ENCODE data around the gene FTO. TPM values are rescaled to one million over a fixed set of nuclear protein-coding genes. Genes with fewer than 3 reads are reported as not detected.

The FTO gene
- polyA plus RNA-seq, 1 donor from 2014 or later: 80.1 TPM

DNA sequence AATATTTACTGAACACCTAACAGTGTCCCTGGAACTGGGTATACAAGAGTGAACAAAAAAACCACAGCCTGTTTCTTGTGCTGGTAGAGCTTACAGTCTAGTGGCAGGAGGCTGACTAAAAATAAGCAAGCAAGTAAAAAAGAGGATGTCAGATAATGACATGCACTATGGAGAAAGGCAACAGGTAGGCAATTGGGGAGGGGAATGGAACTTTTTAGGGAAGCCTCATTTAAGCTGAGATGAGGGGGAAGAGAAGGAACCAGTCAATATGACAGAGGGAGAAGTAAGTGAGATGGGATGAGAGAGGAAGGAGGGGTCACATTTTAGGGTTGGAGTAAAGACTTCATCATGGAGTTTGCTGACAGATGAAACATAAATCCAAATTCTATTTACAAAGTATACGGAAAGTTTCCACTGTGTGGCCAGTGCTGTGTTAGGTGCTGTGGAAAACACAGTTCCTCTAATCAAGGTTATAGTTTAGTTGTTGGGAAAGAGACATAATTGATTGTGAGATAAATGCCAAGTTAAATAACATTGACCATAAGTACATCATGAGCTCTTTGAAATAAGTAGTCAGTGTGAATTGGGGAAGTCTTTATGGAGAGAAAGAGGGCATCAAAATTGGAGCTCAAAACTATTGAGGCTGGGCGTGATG, 251.4 kb downstream of the FTO start:
- no peak overlapping the region for H3K4me3 ChIP-seq (ENCODE audit: low read length)
- no peaks in the 10 kb centered on the region for H3F3A ChIP-seq (ENCODE audit: insufficient read depth, low read length, poor library complexity, severe bottlenecking)
- H3K9ac ChIP-seq (ENCODE audit: low read length): no peak overlapping the region
- H4K20me1 ChIP-seq (ENCODE audit: insufficient read depth): no peaks in the 10 kb centered on the region
- H3K9me3 ChIP-seq (ENCODE audit: low read length): no peaks in the 10 kb centered on the region
- TF ChIP-seq, protein P1, sequence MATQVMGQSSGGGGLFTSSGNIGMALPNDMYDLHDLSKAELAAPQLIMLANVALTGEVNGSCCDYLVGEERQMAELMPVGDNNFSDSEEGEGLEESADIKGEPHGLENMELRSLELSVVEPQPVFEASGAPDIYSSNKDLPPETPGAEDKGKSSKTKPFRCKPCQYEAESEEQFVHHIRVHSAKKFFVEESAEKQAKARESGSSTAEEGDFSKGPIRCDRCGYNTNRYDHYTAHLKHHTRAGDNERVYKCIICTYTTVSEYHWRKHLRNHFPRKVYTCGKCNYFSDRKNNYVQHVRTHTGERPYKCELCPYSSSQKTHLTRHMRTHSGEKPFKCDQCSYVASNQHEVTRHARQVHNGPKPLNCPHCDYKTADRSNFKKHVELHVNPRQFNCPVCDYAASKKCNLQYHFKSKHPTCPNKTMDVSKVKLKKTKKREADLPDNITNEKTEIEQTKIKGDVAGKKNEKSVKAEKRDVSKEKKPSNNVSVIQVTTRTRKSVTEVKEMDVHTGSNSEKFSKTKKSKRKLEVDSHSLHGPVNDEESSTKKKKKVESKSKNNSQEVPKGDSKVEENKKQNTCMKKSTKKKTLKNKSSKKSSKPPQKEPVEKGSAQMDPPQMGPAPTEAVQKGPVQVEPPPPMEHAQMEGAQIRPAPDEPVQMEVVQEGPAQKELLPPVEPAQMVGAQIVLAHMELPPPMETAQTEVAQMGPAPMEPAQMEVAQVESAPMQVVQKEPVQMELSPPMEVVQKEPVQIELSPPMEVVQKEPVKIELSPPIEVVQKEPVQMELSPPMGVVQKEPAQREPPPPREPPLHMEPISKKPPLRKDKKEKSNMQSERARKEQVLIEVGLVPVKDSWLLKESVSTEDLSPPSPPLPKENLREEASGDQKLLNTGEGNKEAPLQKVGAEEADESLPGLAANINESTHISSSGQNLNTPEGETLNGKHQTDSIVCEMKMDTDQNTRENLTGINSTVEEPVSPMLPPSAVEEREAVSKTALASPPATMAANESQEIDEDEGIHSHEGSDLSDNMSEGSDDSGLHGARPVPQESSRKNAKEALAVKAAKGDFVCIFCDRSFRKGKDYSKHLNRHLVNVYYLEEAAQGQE (IDR thresholded peaks at IDR 0.05; ENCODE audit: borderline replicate concordance): no peak
- TF ChIP-seq SMC3 (conservative IDR thresholded peaks at IDR 0.05; ENCODE audit: poor library complexity) (no peak), EZH2 (IDR thresholded peaks at IDR 0.05; ENCODE audit: borderline replicate concordance, insufficient read depth, low read length, poor library complexity, severe bottlenecking) (no peak), POLR2AphosphoS5 (IDR thresholded peaks at IDR 0.05) (no peak), TAF1 (IDR thresholded peaks at IDR 0.05; ENCODE audit: low read depth) (no peak), MXI1 (conservative IDR thresholded peaks at IDR 0.05; ENCODE audit: poor library complexity, severe bottlenecking) (no peak), EP300 (conservative IDR thresholded peaks at IDR 0.05; ENCODE audit: poor library complexity, severe bottlenecking) (no peak), RAD21 (conservative IDR thresholded peaks at IDR 0.05) (no peak)
- TF ChIP-seq, protein P2, sequence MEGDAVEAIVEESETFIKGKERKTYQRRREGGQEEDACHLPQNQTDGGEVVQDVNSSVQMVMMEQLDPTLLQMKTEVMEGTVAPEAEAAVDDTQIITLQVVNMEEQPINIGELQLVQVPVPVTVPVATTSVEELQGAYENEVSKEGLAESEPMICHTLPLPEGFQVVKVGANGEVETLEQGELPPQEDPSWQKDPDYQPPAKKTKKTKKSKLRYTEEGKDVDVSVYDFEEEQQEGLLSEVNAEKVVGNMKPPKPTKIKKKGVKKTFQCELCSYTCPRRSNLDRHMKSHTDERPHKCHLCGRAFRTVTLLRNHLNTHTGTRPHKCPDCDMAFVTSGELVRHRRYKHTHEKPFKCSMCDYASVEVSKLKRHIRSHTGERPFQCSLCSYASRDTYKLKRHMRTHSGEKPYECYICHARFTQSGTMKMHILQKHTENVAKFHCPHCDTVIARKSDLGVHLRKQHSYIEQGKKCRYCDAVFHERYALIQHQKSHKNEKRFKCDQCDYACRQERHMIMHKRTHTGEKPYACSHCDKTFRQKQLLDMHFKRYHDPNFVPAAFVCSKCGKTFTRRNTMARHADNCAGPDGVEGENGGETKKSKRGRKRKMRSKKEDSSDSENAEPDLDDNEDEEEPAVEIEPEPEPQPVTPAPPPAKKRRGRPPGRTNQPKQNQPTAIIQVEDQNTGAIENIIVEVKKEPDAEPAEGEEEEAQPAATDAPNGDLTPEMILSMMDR (IDR thresholded peaks at IDR 0.05; ENCODE audit: poor library complexity, severe bottlenecking): no peak
- no peak overlapping the region for H3K4me2 ChIP-seq (ENCODE audit: low read length)
- no peak overlapping the region for H2AFZ ChIP-seq (ENCODE audit: low read depth, low read length)
- H3K79me2 ChIP-seq (replicated peaks; ENCODE audit: insufficient read depth, low read length): no peaks in the 10 kb centered on the region
- no peaks in the 10 kb centered on the region for H3K27me3 ChIP-seq (ENCODE audit: insufficient read depth, low read depth, low read length)
- H3K9me2 ChIP-seq (ENCODE audit: insufficient read depth, low read length): no peaks in the 10 kb centered on the region
- no peak overlapping the region for H3K27ac ChIP-seq (ENCODE audit: low read length)
- no peaks in the 10 kb centered on the region for H3K36me3 ChIP-seq (ENCODE audit: insufficient read depth, low read length)

DNA sequence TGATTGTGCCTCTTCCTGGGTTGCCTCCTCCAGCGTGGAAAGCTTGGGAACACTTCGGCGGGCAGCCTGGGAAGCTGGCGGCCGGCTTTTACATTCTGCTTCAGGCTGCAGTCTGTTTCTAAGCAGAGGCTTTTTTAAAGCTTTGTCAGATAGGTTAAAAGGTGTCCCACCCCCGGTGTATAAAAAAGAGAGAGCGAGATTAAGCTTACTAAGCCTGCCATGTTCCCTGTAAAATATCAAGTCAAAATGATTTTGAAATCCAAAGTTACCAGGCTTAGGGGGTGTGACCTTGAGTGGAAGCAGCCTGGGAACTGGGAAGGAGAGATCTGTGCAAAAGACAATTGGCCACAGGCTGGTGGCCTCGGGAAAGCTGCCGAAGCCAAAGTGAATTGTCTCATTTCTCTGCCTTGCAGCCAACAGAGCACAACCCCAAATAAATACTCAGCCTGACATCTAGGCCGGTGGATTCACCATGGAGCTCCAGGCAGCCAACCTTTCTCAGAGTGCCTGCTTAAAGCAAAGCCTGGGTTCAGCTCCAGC, 254.5 kb downstream of the FTO start:
- H3K9me3 ChIP-seq (ENCODE audit: low read length): no peaks in the 10 kb centered on the region
- H3K9me2 ChIP-seq (ENCODE audit: insufficient read depth, low read length): no peaks in the 10 kb centered on the region
- no peaks in the 10 kb centered on the region for H3K27me3 ChIP-seq (ENCODE audit: insufficient read depth, low read depth, low read length)
- no peak overlapping the region for H3K27ac ChIP-seq (ENCODE audit: low read length)
- no peaks in the 10 kb centered on the region for H3K36me3 ChIP-seq (ENCODE audit: insufficient read depth, low read length)
- TF ChIP-seq EZH2 (IDR thresholded peaks at IDR 0.05; ENCODE audit: borderline replicate concordance, insufficient read depth, low read length, poor library complexity, severe bottlenecking) (no peak), MXI1 (conservative IDR thresholded peaks at IDR 0.05; ENCODE audit: poor library complexity, severe bottlenecking) (no peak), POLR2AphosphoS5 (IDR thresholded peaks at IDR 0.05) (no peak), SMC3 (conservative IDR thresholded peaks at IDR 0.05; ENCODE audit: poor library complexity) (no peak), EP300 (conservative IDR thresholded peaks at IDR 0.05; ENCODE audit: poor library complexity, severe bottlenecking) (no peak), RAD21 (conservative IDR thresholded peaks at IDR 0.05) (no peak), TAF1 (IDR thresholded peaks at IDR 0.05; ENCODE audit: low read depth) (no peak)
- TF ChIP-seq, protein P1 (IDR thresholded peaks at IDR 0.05; ENCODE audit: borderline replicate concordance): no peak
- TF ChIP-seq, protein P2 (IDR thresholded peaks at IDR 0.05; ENCODE audit: poor library complexity, severe bottlenecking): no peak
- H3K79me2 ChIP-seq (replicated peaks; ENCODE audit: insufficient read depth, low read length): no peaks in the 10 kb centered on the region
- no peak overlapping the region for H2AFZ ChIP-seq (ENCODE audit: low read depth, low read length)
- H3K4me2 ChIP-seq (ENCODE audit: low read length): no peak overlapping the region
- no peak overlapping the region for H3K9ac ChIP-seq (ENCODE audit: low read length)
- no peak overlapping the region for H3K4me3 ChIP-seq (ENCODE audit: low read length)
- H4K20me1 ChIP-seq (ENCODE audit: insufficient read depth): no peaks in the 10 kb centered on the region
- no peaks in the 10 kb centered on the region for H3F3A ChIP-seq (ENCODE audit: insufficient read depth, low read length, poor library complexity, severe bottlenecking)

Data from neural cell (in vitro differentiated cells).